A549 (cell line): ENCODE measurements around the gene IL12RB2. TPM values are rescaled to one million over a fixed set of nuclear protein-coding genes. Genes with fewer than 3 reads are reported as not detected.
"Not testable (repeated sequence)": the region's sequence is repeated elsewhere in the genome, so short reads cannot be mapped to it uniquely, and the experiment has no call there.

Experiments used
- ATAC-seq, 2 experiments: fragments of 200-7000 bp in 1 of 2; fragments of >200 bp in 1 of 2; cut with Nextera tagmentation in 1 of 2; cut with Tn5 transposase in 1 of 2; 3 replicates each; pipeline versions ENCODE4 v1.8.0 to v1.9.1; 2018 to 2020; ENCODE audit warnings: mild to moderate bottlenecking in 1 of 2, moderate library complexity in 1 of 2
- CTCF ChIA-PET: fragments of 300-600 bp; sonication (Branson Sonifier 250); formaldehyde crosslinking; extraction: SDS; loops from one replicate; lab custom pipeline; 2021; ENCODE audit warnings: antibody characterized with exemption, inconsistent platforms; lab: Yijun Ruan, JAX
- POLR2A ChIA-PET: fragments of 350-600 bp; formaldehyde crosslinking; extraction: SDS; loops from one replicate; lab custom pipeline; 2021; ENCODE audit warnings: antibody characterized with exemption, inconsistent platforms; lab: Yijun Ruan, JAX
- DNase-seq, 2 experiments: peaks; one replicate each; pipeline versions ENCODE4 v3.0.0 to v3.0.0-alpha.2; 2011 to 2016; ENCODE audit warnings: low read depth in 1 of 2, low spot score in 1 of 2
- FAIRE-seq: peaks from 2 replicates; lab custom pipeline; 2011; peaks lifted over from hg19 to GRCh38; lab: Jason Lieb, UNC
- H3K27ac ChIP-seq, 2 experiments: fragments of >200 bp; sonication (Bioruptor Twin); formaldehyde crosslinking; 3 replicates each; pipeline ENCODE4 v1.5.1; 2016 to 2017
- H3K4me1 ChIP-seq: fragments of >200 bp; sonication (Bioruptor Twin); formaldehyde crosslinking; 3 replicates; pipeline ENCODE4 v1.6.1; 2016
- H3K4me2 ChIP-seq: fragments of >200 bp; sonication (Bioruptor Twin); formaldehyde crosslinking; 3 replicates; pipeline ENCODE4 v1.6.1; 2016
- H3K4me3 ChIP-seq: fragments of >200 bp; sonication (Bioruptor Twin); formaldehyde crosslinking; 3 replicates; pipeline ENCODE4 v1.5.1; 2016
- H3K9me3 ChIP-seq: fragments of >200 bp; sonication (Bioruptor Twin); formaldehyde crosslinking; 3 replicates; pipeline ENCODE4 v1.6.1; 2016
- CBX2 ChIP-seq: fragments of 200-600 bp; sonication (generic); IDR thresholded peaks from 2 replicates; pipeline ENCODE4 v1.6.1; 2016; ENCODE audit warnings: low read depth, mild to moderate bottlenecking, borderline replicate concordance
- CBX8 ChIP-seq: fragments of 200-600 bp; sonication (generic); IDR thresholded peaks from 2 replicates; pipeline ENCODE4 v1.6.1; 2016
- EHF ChIP-seq: fragments of 250-450 bp; sonication (Bioruptor Pico); IDR thresholded peaks from 2 replicates; pipeline ENCODE4 v1.5.0; 2020; ENCODE audit warnings: mild to moderate bottlenecking
- FOXS1 ChIP-seq: fragments of 250-450 bp; sonication (Bioruptor Pico); IDR thresholded peaks from 2 replicates; pipeline ENCODE4 v1.5.0; 2020; ENCODE audit warnings: mild to moderate bottlenecking, moderate library complexity
- HDAC2 ChIP-seq: fragments of 200-600 bp; sonication (generic); IDR thresholded peaks from 2 replicates; pipeline ENCODE4 v1.6.1; 2016
- HES2 ChIP-seq: fragments of >200 bp; sonication (Bioruptor Twin); formaldehyde crosslinking; IDR thresholded peaks from 2 replicates; pipeline ENCODE4 v1.6.1; 2016
- HEYL ChIP-seq: fragments of 250-450 bp; sonication (Bioruptor Pico); IDR thresholded peaks from 2 replicates; pipeline ENCODE4 v1.8.0; 2021; ENCODE audit warnings: mild to moderate bottlenecking, moderate library complexity
- HOXB13 ChIP-seq: fragments of 250-450 bp; sonication (Bioruptor Pico); IDR thresholded peaks from 2 replicates; pipeline ENCODE4 v1.5.0; 2020; ENCODE audit warnings: low read depth, mild to moderate bottlenecking, moderate library complexity
- JUN ChIP-seq, 2 experiments: fragments of >200 bp; sonication (Bioruptor Twin); formaldehyde crosslinking; IDR thresholded peaks; 2 replicates in 1 of 2; 3 replicates in 1 of 2; pipeline ENCODE4 v1.6.1; 2016 to 2017
- MAFK ChIP-seq: fragments of 450-650 bp; IDR thresholded peaks from 2 replicates; pipeline ENCODE4 v1.6.1; 2014; ENCODE audit not compliant: partially characterized antibody
- MYC ChIP-seq: IDR thresholded peaks from 2 replicates; pipeline ENCODE4 v1.6.1; 2012; ENCODE audit warnings: mild to moderate bottlenecking, inconsistent platforms, low read length, improper control_type of control experiment, borderline replicate concordance
- NR3C1 ChIP-seq: fragments of >200 bp; sonication (Bioruptor Twin); formaldehyde crosslinking; IDR thresholded peaks from 3 replicates; pipeline ENCODE4 v1.6.1; 2017
- PBX3 ChIP-seq: IDR thresholded peaks from 2 replicates; pipeline ENCODE4 v1.6.1; 2012
- PHF8 ChIP-seq: fragments of 200-600 bp; sonication (generic); IDR thresholded peaks from 2 replicates; pipeline ENCODE4 v1.6.1; 2016; ENCODE audit warnings: low read depth, mild to moderate bottlenecking, antibody characterized with exemption, moderate library complexity, borderline replicate concordance
- POLR2AphosphoS2 ChIP-seq: conservative IDR thresholded peaks from 2 replicates; pipeline ENCODE4 v1.6.1; 2012; ENCODE audit warnings: low read length, improper control_type of control experiment, inconsistent platforms
- REST ChIP-seq: fragments of 200-600 bp; sonication (generic); IDR thresholded peaks from 2 replicates; pipeline ENCODE4 v1.6.1; 2016; ENCODE audit warnings: antibody characterized with exemption, mild to moderate bottlenecking, moderate library complexity
- TFCP2L1 ChIP-seq: fragments of 250-450 bp; sonication (Bioruptor Pico); IDR thresholded peaks from 2 replicates; pipeline ENCODE4 v1.5.0; 2021; ENCODE audit warnings: mild to moderate bottlenecking
- USF2 ChIP-seq: fragments of 450-650 bp; IDR thresholded peaks from 2 replicates; pipeline ENCODE4 v1.6.1; 2014; ENCODE audit warnings: antibody characterized with exemption
- ZC3H11A ChIP-seq: fragments of 450-650 bp; IDR thresholded peaks from 2 replicates; pipeline ENCODE4 v1.6.1; 2014; ENCODE audit warnings: antibody characterized with exemption, mild to moderate bottlenecking
- ZFP36 ChIP-seq: fragments of 450-650 bp; IDR thresholded peaks from 2 replicates; pipeline ENCODE4 v1.6.1; 2014; ENCODE audit warnings: borderline replicate concordance; ENCODE audit not compliant: partially characterized antibody
- WGBS: methylation state at CpG from one replicate; pipeline ENCODE4 v1.1.6; 2017; ENCODE audit errors: missing lambda C conversion rate; 5-methylcytosine and 5-hydroxymethylcytosine counted together
- polyA plus RNA-seq, 4 experiments: library from polyadenylated mRNA; depleted of rRNA in 3 of 4; stranded (reverse); fragments of >200 nt; fragmentation: RNase III in 1 of 4; extraction: RNeasy Plus Mini Kit Qiagen cat#74134 plus additional on column Dnase treatment in 1 of 4; gene quantifications; 2 replicates in 3 of 4; 3 replicates in 1 of 4; pipeline ENCODE4 v1.2.3, GENCODE V29; 2011 to 2017

The IL12RB2 gene
- polyA plus RNA-seq, 2 of the 4 experiments (the other 2 are of a cell fraction) = not detected

GRCh38 chr1:67399199-67399993 lies 91.7 kb downstream of the IL12RB2 start:
- FAIRE-seq (no peak), DNase-seq (no peak), ATAC-seq (no peak)
- POLR2A ChIA-PET = no interaction called here
- H3K4me3 ChIP-seq = no peak overlapping the region
- no peak overlapping the region for H3K27ac ChIP-seq
- no peak overlapping the region for H3K4me2 ChIP-seq
- H3K4me1 ChIP-seq = peaks cover 1% of the 10 kb centered on the region; the same call in 1 of the 3 replicates
- no peak for TF ChIP-seq PHF8
- TF ChIP-seq FOXS1 (CRISPR knock-in tag) = no peak
- no peak for TF ChIP-seq CBX8
- no peak for TF ChIP-seq HDAC2
- TF ChIP-seq ZC3H11A = no peak
- no peak for TF ChIP-seq HES2
- no peak for TF ChIP-seq ZFP36
- no peak for TF ChIP-seq REST
- TF ChIP-seq POLR2AphosphoS2 = no peak
- no peak for TF ChIP-seq EHF (CRISPR knock-in tag)
- no peak for TF ChIP-seq TFCP2L1 (CRISPR knock-in tag)
- TF ChIP-seq JUN (IDR thresholded peaks at IDR 0.05) = no peak
- no peak for TF ChIP-seq MYC
- no peak for TF ChIP-seq HOXB13 (CRISPR knock-in tag)
- no peak for TF ChIP-seq PBX3
- no peak for TF ChIP-seq MAFK
- no peak for TF ChIP-seq HEYL
- no peak for TF ChIP-seq NR3C1
- TF ChIP-seq CBX2 = no peak
- TF ChIP-seq USF2 = no peak
- no peaks in the 10 kb centered on the region for H3K9me3 ChIP-seq
- 74% methylated on average over 7 of the region's 7 CpGs for WGBS
- CTCF ChIA-PET = no interaction called here

- H3K9me3 ChIP-seq, CTCF ChIA-PET, H3K4me3 ChIP-seq, H3K4me2 ChIP-seq, FAIRE-seq, H3K4me1 ChIP-seq, ATAC-seq, H3K27ac ChIP-seq: not testable (repeated sequence)
- 92% methylated on average over 12 of the region's 12 CpGs for WGBS
- POLR2A ChIA-PET = interaction anchor here (1.3 kb wide), 1 partner anchor 81 kb away, joined by 3 read pairs; no protein-coding TSS in a partner anchor
- peak in 1 of 2 experiments; percentile 7 for DNase-seq
These were observed 92.5 kb downstream of the IL12RB2 start for GRCh38 chr1:67400029-67400786.
